C4-2B (cell line): ENCODE results near the gene DEAF1.

Experiments
- ZFX ChIP-seq: fragments of 450-650 bp; IDR thresholded peaks from 2 replicates; pipeline ENCODE4 v1.6.1; 2017
- TF ChIP-seq, protein P1 (sequence below): fragments of 450-650 bp; conservative IDR thresholded peaks from 2 replicates; pipeline ENCODE4 v1.5.1; 2017; ENCODE audit warnings: mild to moderate bottlenecking

GRCh38 chr11:659532-660085 is 35.4 kb downstream of the DEAF1 start:
- TF ChIP-seq, protein P1, sequence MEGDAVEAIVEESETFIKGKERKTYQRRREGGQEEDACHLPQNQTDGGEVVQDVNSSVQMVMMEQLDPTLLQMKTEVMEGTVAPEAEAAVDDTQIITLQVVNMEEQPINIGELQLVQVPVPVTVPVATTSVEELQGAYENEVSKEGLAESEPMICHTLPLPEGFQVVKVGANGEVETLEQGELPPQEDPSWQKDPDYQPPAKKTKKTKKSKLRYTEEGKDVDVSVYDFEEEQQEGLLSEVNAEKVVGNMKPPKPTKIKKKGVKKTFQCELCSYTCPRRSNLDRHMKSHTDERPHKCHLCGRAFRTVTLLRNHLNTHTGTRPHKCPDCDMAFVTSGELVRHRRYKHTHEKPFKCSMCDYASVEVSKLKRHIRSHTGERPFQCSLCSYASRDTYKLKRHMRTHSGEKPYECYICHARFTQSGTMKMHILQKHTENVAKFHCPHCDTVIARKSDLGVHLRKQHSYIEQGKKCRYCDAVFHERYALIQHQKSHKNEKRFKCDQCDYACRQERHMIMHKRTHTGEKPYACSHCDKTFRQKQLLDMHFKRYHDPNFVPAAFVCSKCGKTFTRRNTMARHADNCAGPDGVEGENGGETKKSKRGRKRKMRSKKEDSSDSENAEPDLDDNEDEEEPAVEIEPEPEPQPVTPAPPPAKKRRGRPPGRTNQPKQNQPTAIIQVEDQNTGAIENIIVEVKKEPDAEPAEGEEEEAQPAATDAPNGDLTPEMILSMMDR = no peak
- TF ChIP-seq ZFX = no peak
